NCI-H146 treated with DMSO at 0.1 percent for 48 hours (cell line): Measurements from ENCODE around the gene ELP6.
"Not testable (repeated sequence)": the region's sequence is repeated elsewhere in the genome, so short reads cannot be mapped to it uniquely, and the experiment has no call there.

Experiments
- DNase-seq: peaks from one replicate; lab custom pipeline; 2025; ENCODE audit not compliant: unreplicated experiment; lab: John Stamatoyannopoulos, UW

The ELP6 gene

GRCh38 chr3:47469616-47470015, 43.9 kb downstream of the ELP6 start:
- DNase-seq = no peak

GRCh38 chr3:47468315-47468714, 45.2 kb downstream of the ELP6 start:
- DNase-seq = not testable (repeated sequence)

- DNase-seq = no peak
These were observed 48.9 kb downstream of the ELP6 start for GRCh38 chr3:47464588-47464987.

GRCh38 chr3:47459534-47460085, 53.9 kb downstream of the ELP6 start:
- DNase-seq = not testable (repeated sequence)

DNA sequence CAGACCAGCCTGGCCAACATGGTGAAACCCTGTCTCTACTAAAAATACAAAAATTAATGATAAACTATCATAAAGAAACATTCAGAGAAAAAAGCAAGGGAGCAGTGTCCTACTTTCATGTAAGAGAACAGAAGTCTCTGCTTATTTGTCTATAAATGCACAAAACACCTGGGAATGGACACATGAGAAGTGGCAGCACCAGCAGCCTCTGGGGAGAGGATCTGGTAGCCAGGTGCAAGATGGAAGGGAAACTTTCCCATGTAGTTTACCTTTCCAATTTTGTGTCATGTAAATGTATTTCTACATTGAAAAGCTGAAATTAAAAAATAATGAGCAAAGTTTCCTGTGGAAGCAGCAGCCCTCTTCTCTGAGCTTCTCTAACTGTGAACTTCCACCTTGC, 56.5 kb downstream of the ELP6 start:
- DNase-seq = no peak

- no peak for DNase-seq
These were observed 57.6 kb downstream of the ELP6 start for GRCh38 chr3:47455806-47456452.

- DNase-seq = no peak
These were observed 60.9 kb downstream of the ELP6 start for GRCh38 chr3:47452453-47453215.
